Activated CD8-positive, alpha-beta memory T cell treated with anti-CD3 and anti-CD28 coated beads for 24 hours (primary cell): ENCODE data around the gene ANKRD44.
"Not testable (repeated sequence)": the region's sequence is repeated elsewhere in the genome, so short reads cannot be mapped to it uniquely, and the experiment has no call there.

Source experiments
- DNase-seq: peaks from one replicate; pipeline ENCODE4 v3.0.0-alpha.2; 2020

The ANKRD44 gene

DNA sequence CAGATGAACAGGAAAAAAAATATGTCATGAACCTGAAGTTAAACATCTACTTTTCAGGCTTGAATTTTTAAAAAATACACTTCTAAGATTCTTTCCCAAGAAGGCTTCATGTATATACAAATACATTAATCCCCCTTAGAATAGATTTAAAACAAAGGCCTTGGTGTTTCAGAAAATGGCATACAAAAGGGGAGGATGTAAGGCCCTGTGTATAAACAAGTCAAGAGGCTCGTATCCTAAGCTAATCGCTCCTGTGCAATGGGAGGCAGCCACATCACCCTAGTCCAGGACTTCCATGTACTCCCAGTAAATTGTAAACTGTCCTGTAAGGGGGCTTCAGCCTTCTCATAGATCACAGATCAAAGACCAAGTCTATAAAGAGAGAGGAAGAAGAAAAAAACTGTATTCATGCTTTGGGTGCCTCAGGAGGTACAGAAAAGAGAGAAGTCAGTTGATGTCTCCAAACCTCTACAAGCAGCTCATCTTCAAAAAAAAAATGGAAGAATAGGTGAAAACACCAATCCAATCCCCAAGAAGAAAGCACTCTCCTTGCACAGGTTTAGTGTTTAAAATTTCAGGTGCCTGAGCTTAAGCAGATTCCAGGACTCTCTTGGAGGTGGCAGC, 53.9 kb downstream of the ANKRD44 start:
- DNase-seq: no peak

DNA sequence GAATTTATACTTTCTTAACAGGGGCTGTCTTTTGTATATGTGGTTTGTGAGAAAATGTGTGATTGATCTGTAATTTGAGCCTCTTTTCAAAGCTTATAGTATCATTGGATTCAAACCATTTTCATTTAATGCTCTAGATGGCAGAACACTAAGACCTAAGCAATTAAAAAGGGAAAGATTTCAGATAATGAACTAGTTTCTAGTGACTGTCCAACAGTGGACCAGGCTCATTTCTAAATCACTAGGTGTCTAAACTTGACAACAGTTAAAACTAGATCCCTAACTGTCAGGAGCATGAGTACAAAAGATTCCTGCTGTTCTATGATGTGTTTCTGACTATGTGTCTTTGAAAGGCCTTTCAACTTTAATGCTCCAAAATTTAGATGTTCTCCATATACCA, 54.6 kb downstream of the ANKRD44 start:
- DNase-seq: no peak

DNA sequence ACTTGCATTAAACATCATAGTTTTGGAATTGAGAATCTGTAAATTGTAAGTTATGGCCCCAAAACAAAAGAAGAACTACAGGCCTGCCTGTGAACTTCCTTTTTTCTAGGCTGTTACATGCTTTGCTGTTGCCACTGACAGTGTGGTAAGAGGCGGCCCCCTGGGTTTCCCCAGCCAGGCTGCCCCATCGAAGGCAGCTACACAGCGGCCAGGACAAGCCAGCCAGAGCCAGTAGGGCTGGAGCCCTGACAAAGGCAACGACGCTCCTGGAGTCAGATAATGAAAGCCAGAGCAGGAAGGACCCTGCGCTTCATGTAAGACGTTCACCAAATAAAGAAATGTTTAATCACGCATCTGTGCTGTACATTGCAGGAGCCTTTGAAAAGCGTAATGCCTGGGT, 55.0 kb downstream of the ANKRD44 start:
- peak; percentile 86 for DNase-seq

DNA sequence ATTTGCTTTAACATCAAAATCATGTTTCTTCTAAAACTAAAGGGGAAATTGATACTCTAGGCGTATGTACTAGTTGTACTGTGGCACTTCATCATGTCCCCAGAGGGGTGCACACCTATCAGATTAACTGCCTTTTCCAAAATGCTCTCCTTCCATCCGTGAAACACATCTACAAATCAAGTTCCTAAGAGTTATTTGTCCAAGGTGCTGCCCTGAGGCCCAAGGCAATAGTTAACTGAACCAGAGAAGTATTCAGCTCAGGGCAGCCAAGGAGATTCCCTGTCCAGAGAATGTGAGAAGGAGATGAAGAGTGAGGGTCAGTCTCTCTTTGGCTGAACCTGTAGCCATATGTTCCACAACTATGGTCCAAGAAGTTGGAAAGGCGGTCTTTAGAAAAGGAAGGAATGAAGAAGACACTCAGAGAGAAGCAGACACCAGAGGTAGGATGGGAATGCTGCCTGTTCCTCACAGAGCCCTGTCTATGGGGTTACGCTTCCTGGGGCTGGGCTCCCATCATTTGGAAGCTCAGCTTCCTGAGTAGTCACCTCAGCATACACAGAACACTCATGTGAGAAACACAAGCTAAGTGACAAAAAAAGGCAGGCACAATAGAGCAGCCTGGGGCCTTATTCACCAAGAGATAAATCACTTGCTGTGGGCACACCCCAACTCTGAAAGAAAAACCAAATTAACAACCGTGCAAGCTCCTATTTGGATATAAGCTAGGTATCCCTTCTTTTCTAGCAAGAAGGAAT, 55.6 kb downstream of the ANKRD44 start:
- DNase-seq: no peak

DNA sequence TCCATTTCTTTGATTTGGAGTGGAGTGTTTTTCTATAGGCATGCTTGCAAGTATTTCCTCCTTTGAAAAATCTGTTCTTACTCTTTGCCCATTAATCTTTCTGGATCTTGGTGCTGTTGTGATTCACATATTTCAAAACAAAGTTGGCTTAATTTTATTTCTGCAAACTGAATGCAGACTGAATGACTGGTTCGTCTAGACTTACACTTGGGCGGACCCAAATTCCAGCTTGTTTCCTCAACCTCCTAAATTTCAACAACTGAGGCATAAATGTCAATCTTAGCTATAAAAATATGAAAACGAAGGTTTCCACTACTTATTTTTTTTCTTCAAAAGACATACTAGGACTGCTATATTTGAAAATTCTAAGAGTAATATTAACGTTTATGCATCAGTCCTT, 59.0 kb downstream of the ANKRD44 start:
- no peak for DNase-seq

DNA sequence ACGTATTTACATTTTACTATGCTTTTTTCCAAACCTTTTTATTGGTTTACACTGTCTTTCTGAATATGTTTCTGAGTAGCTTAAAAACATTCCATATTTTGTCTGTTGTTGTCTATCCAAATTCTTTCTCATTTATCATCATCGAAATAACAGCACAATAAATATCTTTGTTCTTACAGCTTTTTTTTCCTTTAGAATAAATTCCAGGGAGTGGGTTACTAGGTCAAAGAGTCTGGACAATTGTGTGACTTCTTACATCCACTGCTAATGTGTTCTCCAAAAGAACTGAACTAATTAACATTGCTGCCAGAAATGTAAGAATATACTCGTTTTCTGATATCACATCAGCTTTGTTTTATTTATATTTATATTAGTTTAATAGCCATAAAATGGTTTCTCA, 59.4 kb downstream of the ANKRD44 start:
- no peak for DNase-seq

DNA sequence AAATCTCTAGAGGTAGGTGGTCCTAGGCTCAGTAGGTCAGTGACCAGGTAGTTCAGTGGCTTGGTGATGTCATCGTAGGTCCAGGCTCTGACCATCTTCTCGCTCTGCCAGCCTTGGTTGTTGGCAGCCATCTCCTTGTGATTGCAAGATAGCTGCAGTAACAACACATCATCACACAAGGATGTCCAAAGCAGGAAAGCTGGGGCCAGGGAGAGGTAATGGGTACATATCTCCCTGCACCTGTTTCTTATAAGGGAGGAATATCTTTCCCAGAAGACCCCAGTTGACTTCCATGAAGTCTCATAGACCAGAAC, 60.5 kb downstream of the ANKRD44 start:
- no peak for DNase-seq

DNA sequence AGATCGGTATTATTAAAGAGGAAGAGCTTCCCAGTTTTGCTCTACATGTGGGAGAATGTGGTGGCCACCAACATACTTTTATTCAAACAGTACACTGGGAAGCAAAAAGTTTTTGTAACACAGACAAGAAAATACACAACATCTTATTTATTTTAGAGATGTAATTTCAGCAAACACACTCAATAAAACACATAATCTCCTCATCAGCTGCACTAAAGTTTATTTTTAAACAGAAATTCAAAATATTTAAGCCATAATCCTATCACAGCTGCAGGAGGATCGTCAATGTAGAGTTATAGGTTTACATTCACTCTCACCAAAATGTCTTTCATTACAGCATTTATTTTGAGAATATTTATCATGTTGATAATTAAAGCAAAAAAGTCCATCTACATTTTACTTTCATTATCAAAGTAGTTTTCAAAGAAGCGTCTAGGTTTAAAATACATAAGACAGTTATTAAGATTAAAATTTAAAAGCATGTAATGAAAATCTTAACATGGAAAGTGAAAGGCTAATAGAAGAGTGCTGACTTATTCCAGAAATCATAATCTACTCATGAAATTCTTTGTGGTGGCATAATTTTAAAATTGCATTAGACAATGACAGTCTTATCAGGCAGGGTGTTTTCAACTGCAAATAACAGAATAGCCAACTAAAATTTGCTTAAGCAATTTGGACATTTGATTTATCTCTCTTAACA, 61.0 kb downstream of the ANKRD44 start:
- DNase-seq: no peak

DNA sequence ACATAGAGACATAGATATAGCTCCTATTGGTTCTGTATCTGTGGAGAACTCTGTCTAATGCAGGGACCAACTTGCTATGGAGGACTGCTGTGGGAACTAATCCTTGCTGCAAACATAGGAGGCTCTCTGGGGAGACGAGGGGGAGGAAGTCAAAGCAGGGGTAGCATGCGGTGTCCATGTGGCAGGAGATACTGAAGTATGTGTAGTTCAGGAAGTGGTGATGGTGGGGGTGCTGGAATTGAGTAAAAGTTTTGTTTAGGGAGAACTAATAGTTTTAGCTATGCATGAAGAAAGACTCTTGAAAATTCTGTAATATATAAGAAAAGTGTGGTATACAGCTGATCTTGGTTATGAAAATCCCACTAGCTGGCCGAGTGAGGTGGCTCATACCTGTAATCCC, 62.0 kb downstream of the ANKRD44 start:
- no peak for DNase-seq

DNA sequence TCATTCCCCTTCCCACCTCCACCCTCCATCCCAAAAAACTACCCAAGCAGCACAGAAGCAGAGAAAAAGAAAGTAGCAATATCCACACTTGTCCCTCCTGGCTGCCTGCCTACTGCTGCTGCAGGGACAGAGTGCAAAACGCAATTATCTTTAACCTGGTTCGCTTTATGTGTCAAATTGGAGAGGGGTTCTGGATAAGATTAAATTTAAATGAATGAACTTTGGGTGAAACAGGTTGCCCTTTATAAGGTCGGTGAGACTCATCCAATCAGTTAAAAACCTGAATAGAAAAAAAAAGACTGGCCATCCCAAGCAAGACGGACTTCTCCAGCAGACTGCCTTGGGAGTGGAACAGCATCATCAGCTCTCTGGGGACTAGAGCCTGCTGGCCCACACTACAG, 62.6 kb downstream of the ANKRD44 start:
- DNase-seq: no peak

DNA sequence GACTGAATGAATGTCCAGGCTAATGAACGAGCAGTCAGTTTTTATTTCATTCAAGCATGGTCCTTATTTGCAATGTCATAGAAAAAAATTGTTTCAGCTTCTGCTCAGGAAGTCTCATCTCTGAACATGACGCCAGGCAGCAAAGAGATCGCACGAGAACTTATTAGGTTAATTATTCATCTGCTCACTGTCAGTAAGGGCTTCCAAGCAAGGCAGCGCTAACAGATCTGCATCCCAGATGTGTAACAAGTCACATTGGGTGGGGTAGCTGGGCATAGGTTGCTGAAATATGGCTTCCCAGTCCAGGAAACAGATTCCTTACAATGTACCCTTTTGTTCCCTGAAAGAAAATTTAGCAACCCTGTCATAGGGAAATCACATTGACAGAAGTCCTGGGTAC, 63.5 kb downstream of the ANKRD44 start:
- no peak for DNase-seq

DNA sequence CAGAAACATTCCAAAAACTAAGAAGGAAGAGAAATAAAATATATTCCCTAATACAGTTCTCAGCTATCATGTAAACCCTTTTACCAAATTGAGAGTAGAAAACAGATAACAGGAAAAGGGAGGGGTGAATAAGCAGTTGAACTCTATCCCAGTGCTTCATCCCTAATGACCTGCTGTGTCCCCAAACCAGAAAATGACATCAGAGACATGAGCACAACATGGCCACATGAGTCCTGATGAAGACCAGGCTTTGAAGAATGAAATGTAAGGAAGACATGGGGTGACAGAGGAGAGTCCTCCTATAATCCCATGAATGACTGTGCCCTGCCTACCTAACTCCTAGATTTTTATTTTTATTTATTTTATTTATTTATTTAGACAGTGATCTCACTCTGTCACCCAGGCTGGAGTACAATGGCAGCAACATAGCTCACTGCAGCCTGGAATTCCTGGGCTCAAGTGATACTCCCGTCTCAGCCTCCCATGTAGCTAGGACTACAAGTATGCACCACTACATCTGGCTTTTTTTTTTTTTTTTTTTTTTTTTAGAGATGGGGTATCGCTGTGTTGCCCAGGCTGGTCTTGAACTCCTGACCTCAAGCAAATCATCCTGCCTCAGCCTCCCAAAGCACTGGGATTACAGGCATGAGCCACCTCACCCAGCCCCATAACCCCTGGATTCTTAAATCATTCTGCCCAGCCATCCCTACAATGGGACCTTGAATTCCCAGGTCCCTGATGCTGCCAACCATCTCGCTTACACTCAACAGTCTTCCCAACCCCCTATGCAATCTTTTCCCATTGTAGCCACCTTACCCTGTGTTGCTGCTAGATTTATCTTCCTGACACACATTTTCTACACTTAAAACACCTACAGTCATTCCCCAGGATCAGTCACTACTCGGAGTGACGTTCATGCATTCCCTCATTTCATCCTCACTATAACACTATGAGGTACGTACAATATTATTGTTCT, 64.5 kb downstream of the ANKRD44 start:
- no peak for DNase-seq

DNA sequence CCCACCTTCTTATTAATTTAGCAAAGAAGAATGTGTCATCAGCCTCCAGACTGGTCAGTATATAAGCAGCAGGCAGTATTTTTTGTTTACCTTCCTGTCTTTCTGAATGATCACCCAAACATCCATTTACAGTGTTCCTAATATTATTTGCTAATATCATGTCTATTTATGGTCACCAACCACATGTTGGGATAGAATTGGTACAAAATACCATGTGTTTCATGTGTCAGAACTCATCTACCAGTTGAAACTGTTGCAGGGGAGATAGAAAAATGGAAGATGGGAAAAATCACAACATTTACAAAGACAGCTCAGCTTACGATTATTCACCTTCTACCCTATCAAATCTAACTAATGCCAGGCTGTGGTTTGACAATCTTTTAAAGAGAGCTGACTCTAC, 66.2 kb downstream of the ANKRD44 start:
- DNase-seq: no peak

DNA sequence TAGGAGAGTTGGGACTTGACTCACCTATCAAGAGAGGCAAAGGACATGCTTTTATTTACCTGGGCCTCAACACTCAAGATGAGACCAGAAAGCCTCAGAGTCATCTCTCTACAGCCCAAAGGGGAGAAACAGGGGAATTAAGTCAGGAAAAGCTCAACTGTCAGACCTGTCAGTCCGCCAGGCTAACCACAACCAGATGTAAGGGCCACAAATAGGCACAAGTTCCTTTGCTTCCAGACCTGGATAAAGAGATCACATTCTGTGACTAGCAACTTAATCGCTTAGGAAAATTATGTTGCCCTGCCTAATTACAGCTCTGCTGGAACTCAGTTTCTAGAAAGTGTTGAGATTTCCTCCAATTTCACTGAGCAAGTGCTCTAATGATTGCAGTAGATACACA, 67.9 kb downstream of the ANKRD44 start:
- DNase-seq: no peak

DNA sequence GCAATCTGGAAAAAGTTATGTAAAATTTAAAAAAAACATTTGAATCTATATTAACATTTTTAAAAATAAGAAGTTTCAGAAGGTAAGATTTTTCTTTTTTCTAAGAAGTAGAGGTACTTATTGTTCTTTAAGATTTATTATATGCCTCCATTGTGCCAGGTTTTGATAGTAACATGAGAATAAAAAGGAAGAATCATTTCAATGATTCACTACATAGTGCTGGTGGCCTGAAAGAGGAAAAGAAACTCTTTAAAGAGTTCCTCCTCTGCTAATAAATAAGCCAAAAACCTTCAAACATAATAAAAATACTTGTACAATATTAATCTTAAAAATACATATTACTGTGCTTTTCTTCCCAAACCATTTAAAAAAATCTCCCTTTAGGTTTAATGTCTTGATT, 69.0 kb downstream of the ANKRD44 start:
- no peak for DNase-seq

DNA sequence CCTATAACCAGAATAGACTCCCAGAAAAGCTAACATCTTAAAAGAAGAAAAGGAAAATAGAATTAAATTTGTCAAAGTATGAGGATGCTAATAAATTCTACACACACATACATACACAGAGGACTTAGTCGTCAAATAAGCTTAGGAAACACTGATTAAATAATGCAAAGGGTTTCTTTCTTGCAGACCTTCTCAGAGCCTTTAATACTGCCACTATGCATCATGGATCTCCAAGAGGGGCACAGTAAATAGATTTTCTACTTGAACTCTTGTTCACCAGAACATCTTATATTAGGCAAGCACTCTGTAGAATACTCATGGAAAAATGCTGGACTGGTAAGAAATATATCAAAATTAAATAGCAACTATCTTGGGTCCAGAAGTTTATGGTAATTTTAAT, 69.4 kb downstream of the ANKRD44 start:
- no peak for DNase-seq

DNA sequence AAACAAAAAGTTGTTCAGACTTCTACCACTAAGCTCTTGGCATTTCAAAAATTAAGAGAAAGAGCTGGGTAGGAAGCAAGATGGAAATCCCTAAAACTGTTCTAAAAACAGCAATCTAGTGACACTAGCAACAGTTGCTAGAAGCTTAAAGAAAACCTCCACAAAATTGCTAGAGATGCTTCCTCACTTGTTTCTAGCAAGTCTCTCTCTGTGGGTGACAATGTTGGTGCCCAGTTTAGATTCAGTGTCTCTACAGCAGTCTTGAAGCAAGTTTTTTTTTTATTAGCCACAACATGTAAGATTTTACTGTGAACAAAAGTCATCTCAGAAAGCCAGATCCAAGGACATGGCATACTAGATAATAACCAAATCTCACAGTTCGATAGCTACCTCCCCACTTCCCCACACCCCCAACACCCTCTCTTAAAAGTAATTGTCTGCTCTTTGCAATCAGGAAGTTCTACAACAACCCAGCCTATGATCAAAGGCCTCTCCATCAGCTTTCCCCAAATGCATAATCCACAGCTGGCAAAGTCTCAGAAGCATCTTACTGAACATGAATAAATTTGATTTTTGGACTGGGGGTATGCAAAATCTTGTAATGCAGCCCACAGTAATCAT, 70.0 kb downstream of the ANKRD44 start:
- no peak for DNase-seq

DNA sequence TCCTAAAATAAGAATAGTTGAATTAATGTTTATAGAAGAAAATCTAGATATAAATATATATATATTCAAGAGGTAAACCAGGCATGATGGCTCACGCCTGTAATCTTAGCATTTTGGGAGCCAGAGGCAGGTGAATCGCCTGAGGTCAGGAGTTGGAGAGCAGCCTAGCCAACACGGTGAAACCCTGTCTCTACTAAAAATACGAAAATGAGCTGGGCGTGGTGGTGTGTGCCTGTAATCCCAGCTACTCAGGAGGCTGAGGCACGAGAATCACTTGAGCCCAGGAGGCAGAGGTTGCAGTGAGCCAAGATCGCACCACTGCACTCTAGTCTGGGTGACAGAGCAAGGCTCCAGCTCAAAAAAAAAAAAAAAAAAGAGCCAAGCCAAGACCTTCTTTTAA, 70.6 kb downstream of the ANKRD44 start:
- DNase-seq: not testable (repeated sequence)

DNA sequence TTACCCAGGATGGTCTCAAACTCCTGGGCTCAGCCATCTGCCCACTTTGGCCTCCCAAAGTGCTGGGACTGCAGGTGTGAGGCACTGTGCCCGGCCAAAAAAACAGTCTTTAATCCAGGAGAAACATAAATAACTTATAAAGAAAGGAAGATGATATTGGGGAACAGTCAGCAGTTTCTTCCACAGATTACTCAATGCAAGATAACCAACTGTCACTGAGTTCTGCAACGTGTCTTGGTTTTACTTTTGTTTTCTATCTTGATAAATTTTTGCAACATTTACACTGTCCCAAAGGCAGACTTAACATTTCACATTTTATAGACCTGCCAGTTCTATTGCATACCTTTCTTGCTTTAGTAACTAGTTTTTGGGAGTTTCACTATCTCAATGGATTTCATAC, 71.1 kb downstream of the ANKRD44 start:
- DNase-seq: no peak

DNA sequence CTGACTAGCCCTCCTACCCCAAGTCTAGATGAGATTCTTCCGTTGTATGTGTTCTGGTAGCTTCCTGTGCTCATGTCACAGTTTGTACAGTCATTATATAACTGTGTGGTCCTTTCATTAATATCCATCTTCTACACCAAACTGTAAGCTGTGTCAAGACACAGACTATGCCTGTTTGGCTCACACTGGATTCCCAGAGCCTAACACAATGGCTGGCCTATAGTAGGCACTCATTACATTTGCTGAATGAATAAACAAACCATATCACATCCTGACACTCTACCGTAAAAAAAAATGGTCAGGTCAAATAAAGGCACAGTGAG, 72.6 kb downstream of the ANKRD44 start:
- DNase-seq: no peak

DNA sequence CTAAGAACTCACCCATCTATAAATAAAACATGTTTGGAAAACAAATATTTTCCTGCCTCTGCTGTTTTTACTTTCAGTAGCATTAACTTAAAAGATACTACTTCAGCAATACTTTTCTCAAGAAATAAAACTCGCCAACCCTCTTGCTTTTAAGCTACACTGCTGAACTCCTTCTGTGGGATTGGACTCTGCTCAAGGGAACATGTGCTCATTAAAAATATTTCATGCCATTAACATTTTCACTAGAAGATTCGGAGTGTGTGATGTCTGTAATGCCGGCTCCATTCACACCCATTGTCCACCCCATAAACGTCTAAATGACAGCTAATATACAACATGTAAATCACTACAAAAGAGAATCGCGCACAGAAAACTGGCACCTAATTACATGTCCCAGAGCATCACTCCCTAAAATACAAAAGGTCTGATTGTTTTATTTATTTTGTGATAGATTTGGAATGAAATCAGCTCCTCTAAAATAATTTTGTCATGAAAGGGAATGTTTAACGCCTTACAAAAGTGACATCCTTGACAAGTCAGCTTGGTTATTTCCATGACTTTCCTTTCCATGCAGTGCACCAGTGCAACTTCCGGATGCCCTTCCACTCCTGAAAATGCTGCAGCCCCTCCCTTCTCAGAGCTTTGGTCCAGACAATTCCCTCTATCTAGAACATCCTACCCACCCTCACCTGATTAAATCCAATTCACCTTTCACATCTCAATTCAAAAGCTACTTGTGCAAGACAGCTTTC, 73.1 kb downstream of the ANKRD44 start:
- DNase-seq: no peak

DNA sequence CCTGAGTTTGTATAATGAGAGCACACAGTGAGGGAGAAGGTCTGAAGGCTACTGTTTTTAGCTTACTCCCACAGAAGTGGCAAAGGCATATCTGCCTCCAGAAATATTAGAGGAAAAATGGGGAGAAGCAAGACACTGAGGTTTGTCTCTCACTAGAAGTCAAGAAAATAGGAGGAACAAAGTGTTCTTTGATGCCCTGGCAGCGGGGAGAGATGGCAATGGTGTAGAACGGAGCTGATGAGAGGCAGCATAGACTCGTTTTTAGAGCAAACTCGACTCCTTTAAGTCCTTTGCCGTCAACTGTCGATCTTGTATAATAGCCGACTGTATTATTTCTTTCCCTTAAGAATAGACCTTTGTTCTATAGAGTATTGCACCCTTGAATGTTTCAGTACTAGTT, 73.8 kb downstream of the ANKRD44 start:
- no peak for DNase-seq
